CD4-positive, alpha-beta T cell treated with Interleukin-4 for 1 hour (primary cell): ENCODE measurements around the gene APBA1.
"Not testable (repeated sequence)": the region's sequence is repeated elsewhere in the genome, so short reads cannot be mapped to it uniquely, and the experiment has no call there.

ENCODE experiments used
- DNase-seq, 2 donors: peaks; one replicate each; pipeline ENCODE4 v3.0.0-alpha.2; 2020 to 2022

The APBA1 gene

DNA sequence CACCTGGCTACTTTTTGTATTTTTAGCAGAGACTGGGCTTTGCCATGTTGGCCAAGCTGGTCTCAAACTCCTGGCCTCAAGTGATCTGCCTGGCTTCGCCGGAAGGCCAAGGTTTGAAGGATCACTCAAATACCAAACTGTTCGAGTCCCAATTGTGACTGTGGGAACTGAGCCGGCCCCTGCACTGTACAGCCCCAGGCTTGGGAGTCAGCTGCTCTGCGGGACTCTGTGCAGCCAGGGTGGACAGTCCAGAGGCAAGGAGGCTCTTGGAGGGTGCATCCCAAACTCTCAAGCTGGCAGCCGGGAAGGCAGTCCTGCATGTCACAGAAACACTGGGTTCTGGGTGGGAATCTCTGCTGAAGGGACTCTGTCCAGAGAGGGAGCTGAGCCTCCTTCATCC lies 238.2 kb downstream of the APBA1 start:
- no peak for DNase-seq

DNA sequence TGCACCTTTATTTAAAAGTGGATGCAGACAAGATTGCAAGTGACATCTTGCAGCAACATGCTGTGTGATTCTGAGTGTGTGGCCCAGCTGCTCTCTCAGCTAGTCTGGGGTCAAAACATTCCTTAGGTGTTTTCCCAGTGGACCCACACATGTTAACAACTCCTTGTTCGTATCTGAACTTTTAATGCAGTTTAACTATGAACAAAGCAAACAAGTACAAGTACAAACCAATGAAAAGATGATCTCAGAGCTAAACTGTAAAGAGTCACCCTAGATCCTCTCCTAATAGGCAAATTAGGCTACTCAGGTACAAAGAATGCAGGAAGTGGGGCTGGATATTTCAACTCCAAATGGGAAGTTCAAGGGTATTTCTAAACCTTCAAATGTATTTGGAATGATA lies 238.8 kb downstream of the APBA1 start:
- no peak for DNase-seq

- DNase-seq = no peak
Observed at GRCh38 chr9:69432623-69433022, 239.5 kb downstream of the APBA1 start.

DNA sequence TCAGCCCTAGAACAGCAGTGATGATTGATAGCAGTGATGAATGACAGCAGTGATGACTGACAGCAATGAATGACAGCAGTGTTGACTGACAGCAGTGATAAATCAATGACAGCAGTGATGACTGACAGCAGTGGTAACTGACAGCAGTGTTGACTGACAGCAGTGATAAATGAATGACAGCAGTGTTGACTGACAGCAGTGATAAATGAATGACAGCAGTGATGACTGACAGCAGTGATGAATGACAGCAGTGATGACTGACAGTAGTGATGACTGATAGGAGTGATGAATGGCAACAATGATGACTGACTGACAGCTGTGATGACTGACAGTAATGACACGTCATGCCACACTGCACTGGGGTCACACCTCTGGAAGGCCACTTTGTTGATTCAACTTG lies 240.4 kb downstream of the APBA1 start:
- DNase-seq = no peak

- DNase-seq = no peak
Observed at GRCh38 chr9:69431203-69431602, 241.0 kb downstream of the APBA1 start.

DNA sequence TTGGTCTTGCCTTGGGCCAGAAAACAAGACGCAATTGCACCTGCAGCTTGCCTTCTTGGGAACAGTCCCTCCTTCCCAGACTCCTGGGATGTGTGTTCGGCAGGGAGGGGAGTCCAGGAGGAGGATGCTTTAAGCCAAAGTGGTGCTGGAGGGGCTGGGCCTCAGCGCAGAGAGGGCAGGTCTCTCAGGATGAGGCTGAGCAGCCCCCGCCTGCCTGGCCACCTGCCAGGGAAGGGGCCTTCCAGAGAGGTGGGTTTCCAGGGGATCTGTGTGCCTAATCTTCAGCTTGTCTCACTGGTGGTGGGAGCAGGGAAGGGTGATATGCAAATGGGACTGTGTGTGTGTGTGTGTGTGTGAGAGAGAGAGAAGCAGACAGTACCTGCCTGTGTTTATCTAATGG lies 242.0 kb downstream of the APBA1 start:
- no peak for DNase-seq

- no peak for DNase-seq
Observed at GRCh38 chr9:69429281-69429680, 242.9 kb downstream of the APBA1 start.

DNA sequence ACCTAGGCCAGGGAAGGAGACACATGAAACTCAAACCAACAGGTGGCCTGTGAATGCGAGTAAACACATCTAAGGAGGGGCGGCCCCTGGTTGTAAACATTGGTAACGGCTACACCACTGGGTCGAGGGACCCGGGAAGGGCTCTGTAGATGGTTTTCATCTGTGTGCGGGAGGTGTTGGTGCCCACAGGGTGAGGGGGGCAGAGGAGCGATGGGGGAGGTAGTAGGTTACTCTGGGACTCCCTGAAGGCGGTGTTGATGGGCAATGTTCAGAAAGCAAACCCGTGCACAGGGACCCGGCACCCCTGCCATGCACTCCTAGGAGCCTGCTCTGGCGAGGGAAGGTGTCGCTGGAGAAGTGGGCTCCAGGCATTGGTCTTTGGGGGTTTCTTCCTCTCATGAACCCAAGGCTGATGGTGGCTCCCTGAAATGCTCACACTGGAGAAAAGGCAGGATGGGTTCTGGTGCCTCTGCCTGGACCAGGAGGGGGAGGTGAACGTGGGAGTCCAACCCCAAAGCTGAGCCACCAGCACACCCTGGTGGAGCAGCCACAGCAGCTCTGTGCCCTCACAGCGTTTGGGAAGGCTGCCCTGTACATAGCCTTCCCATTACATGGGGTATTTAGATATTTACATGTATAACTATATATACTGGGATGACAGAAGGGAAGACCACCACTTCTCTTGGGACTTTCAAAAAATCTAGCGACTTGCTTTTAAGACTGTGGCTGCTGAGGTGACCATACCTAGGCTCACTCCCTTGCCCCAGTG lies 244.0 kb downstream of the APBA1 start:
- DNase-seq = no peak

GRCh38 chr9:69427286-69427685 lies 244.9 kb downstream of the APBA1 start:
- no peak for DNase-seq

GRCh38 chr9:69425136-69425801 lies 246.9 kb downstream of the APBA1 start:
- no peak for DNase-seq

GRCh38 chr9:69421908-69422801 lies 250.0 kb downstream of the APBA1 start:
- DNase-seq = peak; percentile 39 to 53

DNA sequence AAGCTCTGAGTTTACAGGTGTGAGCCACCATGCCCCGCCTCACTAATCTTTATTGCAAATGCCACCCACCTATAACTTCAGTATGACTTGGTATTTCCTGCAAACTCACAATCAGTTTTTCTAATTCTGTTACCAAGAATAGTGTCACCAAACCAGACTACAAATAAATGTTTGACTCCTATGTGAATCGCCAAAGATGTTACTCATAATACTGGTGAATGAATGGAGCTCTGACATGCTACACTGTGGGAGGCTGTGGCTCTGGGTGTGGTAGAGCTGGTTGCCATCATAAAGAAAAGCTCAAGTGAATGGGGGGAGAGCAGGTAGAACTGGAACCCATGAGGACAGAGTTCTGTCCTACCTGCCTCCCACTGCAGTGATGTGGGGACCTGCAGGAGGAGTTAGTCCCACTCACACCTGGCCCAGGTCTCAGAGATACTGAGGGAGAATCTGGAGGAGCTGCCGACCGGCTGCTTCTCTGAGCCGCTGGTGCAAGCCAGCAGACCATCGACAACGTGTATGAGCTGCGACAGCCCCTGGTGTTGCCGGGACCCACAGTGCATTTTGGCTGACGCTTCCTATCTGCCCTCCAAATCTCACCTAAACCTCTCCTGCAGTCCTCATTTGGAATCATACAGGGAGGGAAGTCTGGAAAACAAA lies 251.4 kb downstream of the APBA1 start:
- no peak for DNase-seq

GRCh38 chr9:69412741-69413150 lies 259.4 kb downstream of the APBA1 start:
- DNase-seq = no peak

DNA sequence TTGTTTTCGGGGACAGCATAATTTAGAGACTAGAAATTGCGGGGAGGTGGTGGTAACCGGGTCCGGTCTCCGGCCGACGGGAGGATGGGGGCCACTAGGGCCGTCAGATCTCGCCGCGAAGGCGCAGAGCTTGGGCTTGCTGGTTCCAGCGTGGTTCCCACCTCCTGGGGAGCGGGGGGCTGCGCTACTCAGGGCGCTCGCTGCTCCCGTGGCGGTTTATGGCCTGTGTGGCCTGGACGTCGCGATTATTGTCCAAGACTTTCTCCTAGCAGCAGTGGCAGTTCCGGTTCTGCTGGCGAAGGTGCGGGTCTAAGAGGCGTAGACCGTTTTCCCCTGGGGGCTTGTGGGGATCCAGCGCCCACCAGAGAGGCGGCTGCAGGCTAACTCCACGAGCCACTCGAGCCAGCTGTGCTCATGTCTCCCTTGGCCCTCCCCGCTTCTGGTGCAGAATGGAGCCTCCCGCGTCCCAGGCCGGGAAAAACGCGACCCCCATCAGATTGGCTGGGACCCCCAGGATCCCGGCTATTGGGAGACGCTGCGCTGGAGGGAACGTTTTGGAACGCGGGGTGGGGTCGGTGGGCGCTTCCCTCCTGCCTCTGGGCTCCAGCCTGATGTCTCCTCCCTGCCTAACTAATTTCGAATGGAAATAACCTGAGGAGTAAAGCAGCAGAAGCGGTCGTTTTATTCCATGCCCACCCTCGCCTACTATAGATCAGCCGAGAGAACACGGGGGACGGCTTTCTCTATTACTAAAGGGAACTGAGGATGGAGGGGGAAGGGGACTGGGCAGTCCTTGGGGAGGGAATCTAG lies 260.0 kb downstream of the APBA1 start:
- DNase-seq = no peak

DNA sequence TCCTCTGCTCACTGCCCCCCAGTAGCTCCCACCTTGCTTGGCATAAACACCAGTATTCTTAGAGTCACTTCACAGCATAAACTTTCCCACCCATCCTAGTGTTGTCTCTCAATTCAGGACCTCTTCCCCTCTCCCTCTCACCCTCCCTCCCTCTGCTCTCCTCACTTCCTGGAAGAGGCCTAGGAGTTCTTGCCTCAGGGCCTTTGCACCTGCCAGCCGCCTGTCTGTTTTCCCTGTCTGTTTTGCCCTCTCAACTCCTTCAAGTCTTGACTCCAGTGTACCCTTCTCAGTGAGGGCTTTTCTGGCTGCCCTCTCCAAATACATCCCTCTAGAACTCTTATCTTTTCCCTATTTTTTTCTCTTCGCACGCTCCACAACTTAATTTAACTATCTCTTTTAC lies 260.9 kb downstream of the APBA1 start:
- DNase-seq = no peak

GRCh38 chr9:69409936-69410335 lies 262.2 kb downstream of the APBA1 start:
- not testable (repeated sequence) for DNase-seq

DNA sequence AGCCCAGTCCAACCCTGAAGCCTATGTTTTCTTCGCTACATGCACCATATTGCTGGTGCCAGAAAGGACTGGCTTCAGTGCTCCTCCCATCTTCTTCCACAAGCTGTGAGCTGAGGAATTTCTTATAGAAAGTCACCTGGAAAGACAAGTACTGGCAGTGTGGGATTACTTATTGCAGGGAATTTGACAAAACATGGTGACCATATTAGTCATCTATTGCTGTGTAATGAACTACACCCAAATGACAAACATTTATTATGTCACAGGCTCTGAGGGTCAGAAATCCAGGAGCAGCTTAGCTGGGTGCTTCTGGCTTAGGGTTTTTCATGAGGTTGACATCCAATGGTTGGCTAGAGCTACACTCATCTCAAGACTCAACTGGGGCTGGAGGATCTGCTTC lies 271.7 kb downstream of the APBA1 start:
- DNase-seq = no peak

GRCh38 chr9:69397384-69398214 lies 274.6 kb downstream of the APBA1 start:
- no peak for DNase-seq

DNA sequence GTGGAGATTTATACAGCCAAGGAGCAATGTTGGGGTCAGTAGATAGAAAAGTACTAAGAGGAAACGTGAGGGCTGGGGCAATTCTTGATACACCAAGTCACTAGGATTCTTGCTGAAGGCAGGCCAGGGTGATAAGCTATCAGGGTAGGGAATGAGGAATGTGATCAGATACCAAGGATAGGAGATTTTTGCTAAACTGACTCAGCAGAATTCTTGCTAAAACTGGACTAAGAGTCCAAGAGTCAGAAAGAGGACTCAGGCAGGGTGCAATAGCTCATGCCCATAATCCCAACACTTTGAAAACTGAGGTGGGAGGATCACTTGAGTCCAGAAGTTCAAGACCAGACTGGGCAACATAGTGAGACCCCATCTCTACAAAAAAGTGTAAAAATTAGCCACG lies 275.4 kb downstream of the APBA1 start:
- DNase-seq = no peak

DNA sequence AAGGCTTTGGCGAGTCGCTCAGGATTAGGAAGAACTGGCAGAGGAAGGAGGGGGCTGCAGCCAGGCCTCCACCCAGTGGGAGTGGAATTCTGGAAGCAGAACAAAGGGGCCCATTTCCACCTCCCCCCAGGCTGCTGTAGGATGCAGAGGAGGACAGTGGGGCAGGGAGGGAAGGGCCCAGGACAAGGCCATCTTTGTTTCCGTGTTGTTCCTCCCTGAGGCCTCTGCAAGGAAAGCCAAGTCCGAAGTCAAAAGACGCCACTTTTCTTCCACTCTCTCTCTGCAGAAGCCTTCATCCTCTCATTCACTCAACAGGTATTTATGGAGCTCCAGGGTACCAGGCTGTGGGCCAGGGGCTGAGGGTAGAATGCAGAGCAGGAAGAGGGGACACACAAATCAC lies 276.5 kb downstream of the APBA1 start:
- DNase-seq = no peak

GRCh38 chr9:69393425-69393824 lies 278.7 kb downstream of the APBA1 start:
- DNase-seq = no peak
